ENCODE measurements around the gene FNBP1L.

FNBP1L gene

DNA sequence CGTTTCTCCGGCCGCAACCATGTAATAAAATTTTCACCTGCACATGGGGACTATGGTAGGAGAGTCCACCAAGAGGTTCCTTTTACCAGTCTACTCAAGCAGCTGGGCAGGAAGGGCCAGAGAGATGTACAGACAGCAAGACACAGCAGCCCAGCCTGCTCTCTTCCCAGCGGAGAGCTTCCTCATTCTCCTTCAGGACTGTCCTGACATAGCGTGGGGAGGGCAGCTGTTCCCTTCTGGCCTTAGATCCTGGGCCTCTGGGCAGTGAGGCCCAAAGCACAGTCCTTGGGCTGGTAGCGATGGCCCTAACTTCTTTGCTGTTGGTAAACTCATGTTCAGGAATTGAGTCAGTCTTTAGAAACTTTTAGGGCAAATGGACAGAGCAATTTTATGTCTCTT is 144.6 kb downstream of the FNBP1L start:
- ATAC-seq = no peak
- no peak for DNase-seq

DNA sequence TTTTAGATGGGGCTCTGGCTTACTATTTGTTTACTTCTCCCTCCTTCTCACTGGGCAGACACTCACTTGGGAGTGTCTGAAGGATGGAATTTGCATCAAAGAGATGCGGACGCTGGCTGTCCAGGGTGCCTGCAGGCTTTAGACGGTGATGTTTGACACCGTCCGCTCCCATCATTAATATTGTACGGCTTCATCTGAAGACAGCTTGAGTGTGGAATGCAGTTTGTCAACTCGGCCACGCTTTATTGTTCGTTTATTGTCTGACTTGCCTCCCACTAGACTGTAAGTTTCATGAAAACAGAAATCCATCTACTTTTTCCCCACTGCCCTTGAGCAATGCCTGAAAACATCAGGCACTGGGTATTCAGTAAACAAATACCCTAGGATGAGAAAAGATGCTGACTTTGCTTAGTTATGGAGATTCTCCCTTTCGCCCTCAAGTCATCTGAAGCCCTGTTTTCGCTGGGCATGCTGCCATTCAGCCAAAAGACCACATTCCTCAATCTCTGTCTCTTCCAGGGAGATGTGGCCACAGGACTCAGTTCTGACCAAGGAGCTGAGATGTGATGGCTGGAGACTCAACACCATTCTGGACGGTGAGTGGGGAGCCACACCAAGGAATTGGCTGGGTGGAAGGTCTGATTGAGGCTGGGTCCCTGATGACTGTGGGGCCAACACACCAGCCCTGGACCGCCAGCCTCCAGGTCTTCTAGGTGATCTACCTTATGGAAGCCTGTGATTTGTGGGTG is 146.1 kb downstream of the FNBP1L start:
- ATAC-seq (no peak), DNase-seq (no peak)

DNA sequence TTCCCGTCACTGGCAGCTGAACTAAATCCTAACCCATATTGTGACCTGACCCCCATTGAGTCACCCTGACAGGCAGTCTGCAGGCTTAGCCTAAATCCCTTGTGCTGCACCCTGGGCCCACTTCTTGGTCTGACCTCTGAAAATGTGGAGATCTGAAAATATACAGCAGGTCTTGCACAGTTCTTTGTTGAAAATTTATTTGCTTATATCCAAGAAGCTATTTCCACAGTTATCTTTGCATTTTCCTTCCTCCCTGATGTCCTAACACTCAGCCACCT is 146.6 kb downstream of the FNBP1L start:
- DNase-seq (no peak), ATAC-seq (no peak)

DNA sequence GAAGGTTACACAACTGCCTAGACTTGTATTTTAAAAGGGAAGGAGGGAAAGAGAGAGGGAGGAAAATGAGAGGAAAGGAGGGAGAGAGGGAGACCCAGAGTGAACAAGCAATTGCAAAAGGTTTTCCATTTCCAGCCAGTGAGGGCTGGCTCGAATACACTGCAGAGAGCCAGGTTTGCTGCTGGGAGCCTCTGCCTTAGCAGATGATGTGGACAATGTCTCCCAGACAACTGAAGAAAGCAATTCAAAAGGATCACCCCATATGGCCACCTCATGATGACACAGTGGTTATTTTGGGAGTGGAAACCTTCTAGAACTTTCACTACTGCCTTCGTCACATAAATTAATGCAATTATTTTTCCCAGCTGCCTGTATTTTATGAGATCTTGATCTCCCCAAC is 147.3 kb downstream of the FNBP1L start:
- DNase-seq (no peak), ATAC-seq (no peak)

DNA sequence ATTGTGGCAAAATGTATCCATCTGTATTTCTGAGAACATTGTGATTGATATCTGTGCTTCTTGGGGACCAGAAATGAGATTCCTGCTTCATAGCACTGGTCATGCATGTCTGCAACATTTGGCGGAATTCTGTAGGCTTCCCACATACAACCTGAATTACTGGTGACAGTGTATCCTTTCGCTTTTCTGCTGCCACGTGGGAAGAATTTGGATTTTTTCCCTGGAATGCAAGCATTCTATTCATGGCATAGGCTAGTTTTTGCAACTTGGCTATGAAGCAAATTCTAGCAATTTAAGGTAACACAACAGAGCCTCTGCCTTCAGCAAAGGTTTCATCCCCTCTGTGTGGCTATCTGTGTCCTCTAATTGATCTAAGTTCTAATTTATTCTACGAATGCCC is 147.8 kb downstream of the FNBP1L start:
- no peak for DNase-seq
- ATAC-seq = no peak

DNA sequence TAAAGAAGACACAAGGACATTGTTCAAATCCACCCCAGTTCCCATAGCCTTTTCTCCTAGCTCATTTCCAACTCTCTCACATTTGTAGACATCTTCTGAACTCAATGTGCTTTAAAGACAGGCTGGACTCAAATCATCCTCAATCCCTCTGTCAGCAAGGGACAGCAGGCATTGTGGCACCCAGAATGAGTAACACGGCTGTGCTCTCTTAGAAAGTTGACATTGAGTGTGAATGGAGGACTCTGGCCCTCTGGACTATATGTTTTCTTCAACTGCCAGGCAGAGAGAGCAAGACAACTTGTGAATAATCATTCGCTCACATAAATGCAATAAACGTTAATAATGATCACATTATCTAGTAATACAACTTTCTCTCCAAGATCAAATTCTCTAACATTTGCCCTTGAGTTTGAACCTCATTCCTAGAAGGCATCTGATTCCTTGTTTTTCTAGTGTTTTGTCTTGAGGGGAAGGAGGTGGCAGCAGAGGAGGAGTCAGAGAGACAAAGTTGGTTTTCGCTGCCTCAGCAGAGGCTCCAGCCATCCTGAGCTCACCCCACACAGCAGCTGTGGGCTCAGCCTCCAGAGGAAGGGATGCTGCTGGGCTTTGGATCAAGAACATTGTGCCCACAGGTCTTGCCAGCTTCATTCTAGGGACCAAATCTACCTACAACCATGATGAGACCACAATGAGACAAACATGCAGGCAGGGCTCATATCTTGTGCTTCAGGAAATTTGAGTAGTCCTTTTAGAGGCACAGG is 148.6 kb downstream of the FNBP1L start:
- DNase-seq (no peak), ATAC-seq (no peak)

DNA sequence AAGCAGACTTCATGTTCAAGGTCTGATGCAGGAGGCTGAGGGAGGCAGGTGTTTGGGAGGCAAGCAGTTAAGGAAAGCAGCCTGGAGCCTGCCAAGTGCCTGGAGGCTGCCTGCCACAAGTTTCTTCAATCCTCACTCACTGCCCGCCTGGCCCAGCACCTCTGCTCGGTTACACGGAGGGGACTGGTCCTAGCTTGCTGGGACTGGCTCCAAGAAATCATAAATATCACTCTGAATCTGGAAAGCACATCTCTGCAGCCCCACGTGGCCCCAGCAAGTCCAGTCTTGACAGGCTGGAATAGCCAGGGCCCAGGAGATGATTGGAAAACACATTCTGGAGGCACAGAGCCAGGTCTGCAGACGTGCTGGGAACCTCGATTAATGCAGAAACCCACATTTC is 149.8 kb downstream of the FNBP1L start:
- ATAC-seq (no peak), DNase-seq (no peak)

DNA sequence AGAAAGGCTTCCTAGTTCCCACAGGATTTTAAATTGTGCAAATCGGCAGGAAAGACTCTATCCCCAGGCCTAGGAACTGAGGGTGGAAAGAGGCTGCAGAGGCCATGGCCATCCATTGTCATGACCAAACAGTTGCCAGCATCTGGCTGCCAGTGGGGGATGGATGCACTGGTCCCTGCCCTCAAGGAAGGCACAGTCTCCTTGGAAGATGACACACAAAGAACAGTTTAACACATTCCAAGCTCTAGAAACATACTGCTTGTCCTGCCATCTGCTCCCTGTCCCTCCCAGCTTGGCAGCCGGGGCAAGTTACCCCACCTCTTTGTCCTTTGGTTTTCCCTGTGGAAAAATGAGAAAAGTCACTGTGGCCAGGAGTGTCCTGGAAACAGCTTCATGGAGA is 150.5 kb downstream of the FNBP1L start:
- DNase-seq (no peak), ATAC-seq (no peak)

DNA sequence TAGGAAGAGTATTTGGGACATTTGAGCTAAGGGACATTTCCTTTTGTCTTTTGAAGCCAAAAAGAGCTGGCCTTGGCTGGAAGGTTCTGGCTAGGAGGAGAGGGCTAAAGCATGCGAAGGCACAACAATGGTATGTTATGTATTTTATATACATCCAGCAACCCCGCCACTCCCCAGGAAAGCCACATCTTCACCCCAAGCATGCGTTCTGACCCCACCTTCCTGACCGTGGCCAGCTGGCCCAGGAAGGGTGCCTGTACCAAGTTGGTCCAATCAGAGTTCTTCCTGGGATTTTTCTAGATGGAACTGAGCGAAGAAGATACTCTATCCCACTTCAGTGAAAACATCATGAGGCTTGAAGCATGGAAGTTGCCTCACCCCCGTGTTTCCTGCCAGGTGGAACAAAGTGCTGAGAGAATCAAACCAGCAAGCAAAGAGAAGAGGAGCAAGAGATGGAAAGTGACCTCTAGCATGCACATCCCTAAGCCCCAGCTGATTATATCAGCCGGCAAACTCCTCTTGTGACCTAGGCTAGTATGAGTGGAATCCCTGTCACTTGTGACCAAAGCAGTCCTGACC is 151.0 kb downstream of the FNBP1L start:
- ATAC-seq = no peak

DNA sequence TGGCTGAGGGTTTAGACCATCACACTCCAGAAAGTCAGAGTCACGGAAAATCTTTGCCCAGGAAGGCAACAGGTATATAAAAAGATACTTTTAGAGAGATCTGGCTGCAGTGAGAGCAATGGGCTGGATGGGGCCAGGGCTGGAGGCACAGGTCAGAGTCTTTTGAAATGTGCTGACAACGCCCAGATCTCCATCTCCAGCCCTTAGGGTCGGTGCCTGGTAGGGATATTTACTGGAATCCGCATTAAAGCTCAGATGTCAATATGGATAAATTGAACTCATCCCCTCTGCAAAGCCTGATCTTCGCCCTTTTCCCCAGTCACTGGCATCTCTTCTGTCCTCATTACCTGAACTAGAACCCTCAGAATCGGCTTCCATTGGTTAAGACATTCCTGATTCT is 151.6 kb downstream of the FNBP1L start:
- DNase-seq = no peak
- no peak for ATAC-seq

More for the DNA sequence above, 151.0 kb downstream of the FNBP1L start:
- no peak for DNase-seq

DNA sequence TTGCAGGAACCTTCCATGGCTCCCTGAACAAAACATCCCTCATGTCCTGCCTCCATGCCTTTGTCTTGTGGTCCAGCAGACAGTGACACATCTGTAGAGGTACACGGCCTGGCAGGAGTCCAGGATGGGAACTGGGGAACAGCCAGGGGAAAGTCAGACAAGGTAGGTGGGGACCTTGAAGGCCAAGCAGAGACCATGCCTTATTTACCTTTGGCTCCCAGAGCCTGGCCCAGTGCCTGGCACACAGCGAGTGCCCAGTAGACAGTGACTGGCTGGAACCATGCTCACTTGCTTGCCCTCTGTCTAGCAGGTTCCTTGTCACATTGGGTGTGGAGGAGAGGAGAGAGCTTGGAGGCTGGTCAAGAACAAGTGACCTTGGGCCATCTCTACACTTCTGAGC is 152.7 kb downstream of the FNBP1L start:
- no peak for DNase-seq
- no peak for ATAC-seq

DNA sequence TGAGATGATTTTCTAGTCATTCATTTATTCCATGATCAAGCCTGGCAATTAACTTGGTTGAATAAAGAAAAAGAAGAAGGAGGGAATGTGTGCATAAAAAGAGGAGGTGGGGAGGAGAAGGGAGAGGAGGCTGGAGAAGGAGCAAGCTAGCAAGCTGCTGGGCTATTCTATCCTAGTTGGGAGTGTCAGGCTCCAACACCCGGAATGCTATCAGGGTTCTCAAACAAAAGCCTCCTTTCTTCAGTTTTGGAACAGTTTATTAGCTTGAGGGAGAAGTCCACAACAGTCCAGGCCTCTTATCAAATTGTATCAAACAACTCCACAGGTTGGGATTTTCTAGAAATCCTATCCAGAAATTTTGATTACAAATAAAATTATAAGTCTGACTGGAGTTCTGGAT is 153.8 kb downstream of the FNBP1L start:
- ATAC-seq (no peak), DNase-seq (no peak)

DNA sequence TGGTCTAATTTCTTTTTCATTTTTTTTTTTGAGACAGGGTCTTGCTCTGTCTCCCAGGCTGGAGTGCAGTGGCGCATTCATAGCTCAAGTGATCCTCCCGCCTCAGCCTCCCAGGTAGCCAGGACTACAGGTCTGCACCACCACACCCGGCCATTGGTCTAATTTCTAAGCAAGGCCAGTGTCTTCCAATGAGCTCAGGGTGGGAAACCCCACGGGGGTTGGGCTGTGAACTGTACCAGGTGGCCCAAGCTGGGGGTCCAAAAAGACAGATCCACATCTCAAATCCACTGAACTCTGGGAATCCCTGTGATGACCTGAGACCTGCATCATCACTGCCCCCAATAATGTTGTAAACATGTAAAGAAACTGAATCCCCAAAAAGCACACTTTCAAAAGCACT is 154.2 kb downstream of the FNBP1L start:
- DNase-seq = no peak
- no peak for ATAC-seq

DNA sequence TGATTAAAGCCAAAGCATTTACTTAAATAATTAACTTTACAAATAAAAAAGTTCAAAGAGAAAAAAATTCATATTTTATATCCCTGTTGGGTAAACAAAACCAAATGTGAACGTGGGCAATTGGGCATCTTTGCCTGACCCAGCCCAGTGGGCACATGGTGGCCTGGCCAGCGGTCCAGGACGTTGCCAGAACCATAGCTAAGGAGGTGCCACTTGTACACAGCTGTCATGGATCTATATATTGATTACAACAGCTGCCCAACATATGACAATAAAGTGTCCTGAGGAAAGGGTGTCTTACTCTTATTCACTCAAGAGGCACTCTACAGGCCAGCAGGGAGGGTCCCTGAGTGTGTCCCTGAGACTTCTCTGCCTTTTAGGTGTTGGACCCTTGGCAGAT is 155.2 kb downstream of the FNBP1L start:
- DNase-seq (no peak), ATAC-seq (no peak)

DNA sequence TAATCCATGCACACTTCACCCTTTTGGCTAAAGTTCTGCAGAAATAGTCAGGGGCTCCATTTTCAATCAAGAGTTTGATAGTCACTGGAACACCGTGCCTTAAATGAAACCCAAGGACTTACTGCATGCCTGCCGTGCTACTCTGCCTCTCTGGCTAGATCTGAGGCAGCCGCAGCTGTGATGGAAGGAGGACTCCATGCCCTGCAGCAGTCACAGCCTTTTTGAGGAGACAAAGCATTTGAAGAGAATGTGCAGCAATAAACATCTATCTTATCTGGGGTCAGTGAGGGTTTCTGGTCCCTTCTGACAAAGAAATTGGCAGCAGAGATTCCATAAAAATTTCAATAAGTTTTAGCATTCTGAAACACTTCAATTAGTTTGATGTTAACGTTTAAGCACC is 155.7 kb downstream of the FNBP1L start:
- DNase-seq (no peak), ATAC-seq (no peak)
